ENCODE data around the gene SBNO1. TPM values are rescaled to one million over a fixed set of nuclear protein-coding genes. Genes with fewer than 3 reads are reported as not detected.

SBNO1 gene
- total and polyA plus RNA-seq, 2 donors (not counting 3 experiments of a cell fraction or from before 2014, with no cell fraction given), result 4.8 to 34.2 TPM

- Histone ChIP-seq H3K4me1 (ENCODE audit: control insufficient read depth, extremely low read depth, insufficient read depth, low read length) (peaks cover under 1% of the 10 kb centered on the region), H4K20me1 (replicated peaks; ENCODE audit: control insufficient read depth, extremely low read depth, insufficient read depth, low read length) (no peaks in the 10 kb centered on the region), H3K9me3 (replicated peaks; ENCODE audit: control insufficient read depth, insufficient read depth, low read length) (no peaks in the 10 kb centered on the region), H3K27ac (ENCODE audit: insufficient read depth, low read depth, low read length) (no peak overlapping the region), H3K4me2 (ENCODE audit: insufficient read depth, low read length) (no peak overlapping the region), H3K27me3 (ENCODE audit: control insufficient read depth in 2 of 2, insufficient read depth in 2 of 2, low read length in 2 of 2) (no peaks in the 10 kb centered on the region), H2AFZ (ENCODE audit: low read depth, low read length) (no peak overlapping the region), H3K9me1 (replicated peaks; ENCODE audit: control insufficient read depth, extremely low read depth, insufficient read depth, low read length) (no peaks in the 10 kb centered on the region), H3K79me2 (ENCODE audit: control insufficient read depth, insufficient read depth, low read length) (no peaks in the 10 kb centered on the region), H3K4me3 (replicated peaks in 1 of 3; ENCODE audit: insufficient read depth in 1 of 3, low read depth in 1 of 3, low read length in 3 of 3) (no peak overlapping the region), H3K36me3 (ENCODE audit: control insufficient read depth in 2 of 2, extremely low read depth in 1 of 2, insufficient read depth in 2 of 2, low read length in 2 of 2) (no peaks in the 10 kb centered on the region), H3K9ac (replicated peaks; ENCODE audit: extremely low read depth, insufficient read depth, low read length) (no peak overlapping the region)
- dilution Hi-C loops (cut with MboI; ENCODE audit: extremely low pct_ligation_motif_present, low sequenced_read_pairs), result loop anchor here (25.0 kb wide), 1 partner anchor 329 kb away; the partner anchor contains the start of gene DDX55
- POLR2A ChIA-PET, result no interaction called here
- FAIRE-seq, result no peak
- BruUV-seq (replicated peaks), result no TSS peak
- intact Hi-C loops (cut with micrococcal nuclease), result no loop called here
- no peak for TF ChIP-seq MAX (IDR thresholded peaks at IDR 0.05; ENCODE audit: insufficient read depth, insufficient read length)
- TF ChIP-seq POLR2A (IDR thresholded peaks at IDR 0.05; ENCODE audit: low read depth, low read length), result no peak
- TF ChIP-seq POLR2AphosphoS5 (IDR thresholded peaks at IDR 0.05; ENCODE audit: insufficient read depth, low read depth, low read length), result no peak
- TF ChIP-seq FOS (IDR thresholded peaks at IDR 0.05; ENCODE audit: borderline replicate concordance, insufficient read depth, low read length), result no peak
- no peak for TF ChIP-seq GATA2 (IDR thresholded peaks at IDR 0.05; ENCODE audit: insufficient read depth, insufficient read length, low read depth, low read length)
- no peak for TF ChIP-seq EZH2 (IDR thresholded peaks at IDR 0.05; ENCODE audit: borderline replicate concordance, low read depth, low read length, severe bottlenecking)
- TF ChIP-seq JUN (IDR thresholded peaks at IDR 0.05; ENCODE audit: borderline replicate concordance, insufficient read depth, insufficient read length, low read depth), result no peak
- TF ChIP-seq CTCF (IDR thresholded peaks at IDR 0.05; ENCODE audit: extremely low read depth in 1 of 2, insufficient read depth in 1 of 2, low read depth in 1 of 2, low read length in 2 of 2), result no peak
- no peak for TF ChIP-seq MYC (IDR thresholded peaks at IDR 0.05; ENCODE audit: low read depth, low read length)
- CTCF ChIA-PET, result no interaction called here
- DNase-seq (ENCODE audit: low read depth, low spot score), result no peak
Observed at GRCh38 chr12:123283461-123283860, 81.2 kb downstream of the SBNO1 start.
